GM12872 (cell line): Measurements from ENCODE around the gene ARHGEF7.

Experiments used
- CTCF ChIP-seq: IDR thresholded peaks from 3 replicates; pipeline ENCODE4 v1.5.1; 2011; ENCODE audit warnings: low read depth, mild to moderate bottlenecking, low read length, moderate library complexity; ENCODE audit not compliant: insufficient read depth

ARHGEF7 gene

GRCh38 chr13:111140562-111141105, 25.5 kb downstream of the ARHGEF7 start:
- TF ChIP-seq CTCF = no peak

DNA sequence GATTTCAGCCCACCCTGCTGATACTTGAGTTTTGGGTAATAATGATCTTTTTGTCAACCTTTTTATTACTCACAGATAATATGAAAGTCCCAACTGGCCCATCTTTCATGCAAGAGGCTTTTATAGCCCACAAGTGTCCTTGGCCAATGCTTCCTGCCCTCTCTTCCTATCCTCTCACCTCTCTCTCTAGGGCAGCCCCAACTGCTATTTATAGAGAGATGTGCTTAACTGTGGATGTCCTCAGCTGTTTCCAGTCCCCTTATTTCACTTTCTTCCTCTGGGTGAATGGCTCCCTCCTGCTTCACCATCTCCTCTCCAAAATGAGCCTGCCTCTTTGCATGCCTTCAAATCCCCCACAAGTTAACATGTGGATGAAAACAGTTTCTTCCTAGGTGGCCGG, 27.4 kb downstream of the ARHGEF7 start:
- no peak for TF ChIP-seq CTCF

DNA sequence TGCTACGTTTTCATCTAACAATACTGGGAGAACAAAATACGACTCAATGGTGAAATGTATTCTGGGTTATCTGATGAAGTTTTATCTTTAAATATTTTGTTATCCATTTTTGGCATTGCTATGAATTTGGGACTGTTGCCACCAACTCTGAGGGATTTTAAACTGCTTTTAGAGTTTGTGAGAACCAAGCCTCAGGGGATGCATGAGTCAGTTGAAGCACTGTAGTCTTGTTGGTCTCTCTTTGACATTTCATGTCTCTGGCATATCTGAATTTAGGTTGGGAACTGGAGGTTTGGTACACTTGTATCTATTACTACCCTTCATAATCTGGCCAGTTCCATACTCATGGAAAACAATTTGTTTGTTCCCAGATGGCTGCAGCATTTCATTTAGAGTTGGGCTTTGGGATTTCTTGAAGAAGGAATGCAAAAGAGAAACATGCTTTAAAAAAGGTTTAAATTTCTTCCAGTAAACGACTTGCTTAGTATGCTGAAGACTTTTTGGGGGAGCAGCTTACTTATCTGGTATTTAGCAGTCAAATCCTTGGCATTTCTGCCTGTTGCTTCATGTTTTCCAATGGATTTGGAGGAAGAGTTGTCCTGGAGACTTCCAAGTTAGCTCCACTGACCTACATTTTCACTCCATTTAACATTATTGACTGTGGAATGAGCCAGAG, 28.9 kb downstream of the ARHGEF7 start:
- TF ChIP-seq CTCF = no peak

GRCh38 chr13:111145071-111145470, 30.0 kb downstream of the ARHGEF7 start:
- no peak for TF ChIP-seq CTCF

DNA sequence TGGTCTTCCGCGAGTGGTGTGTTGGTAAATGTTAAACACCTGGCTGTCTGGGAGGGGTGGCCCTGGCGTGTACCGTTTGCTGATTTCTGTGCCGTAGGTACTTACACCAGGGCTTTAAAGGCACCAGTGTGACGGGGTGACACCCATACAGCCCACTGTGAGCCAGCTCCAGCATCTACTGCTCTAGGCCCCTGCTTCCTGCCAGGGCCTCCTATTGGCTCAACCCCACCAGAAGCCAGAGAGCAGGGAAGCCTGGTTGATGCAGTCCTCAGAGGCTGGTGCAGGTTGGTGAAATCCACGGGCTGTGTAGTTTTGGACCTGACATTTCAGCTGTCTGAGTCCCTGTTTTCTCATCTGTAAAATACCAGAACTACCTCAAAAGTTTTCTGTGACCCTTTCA, 30.4 kb downstream of the ARHGEF7 start:
- TF ChIP-seq CTCF = no peak

- TF ChIP-seq CTCF = no peak
Observed at GRCh38 chr13:111152844-111153243, 37.7 kb downstream of the ARHGEF7 start.

DNA sequence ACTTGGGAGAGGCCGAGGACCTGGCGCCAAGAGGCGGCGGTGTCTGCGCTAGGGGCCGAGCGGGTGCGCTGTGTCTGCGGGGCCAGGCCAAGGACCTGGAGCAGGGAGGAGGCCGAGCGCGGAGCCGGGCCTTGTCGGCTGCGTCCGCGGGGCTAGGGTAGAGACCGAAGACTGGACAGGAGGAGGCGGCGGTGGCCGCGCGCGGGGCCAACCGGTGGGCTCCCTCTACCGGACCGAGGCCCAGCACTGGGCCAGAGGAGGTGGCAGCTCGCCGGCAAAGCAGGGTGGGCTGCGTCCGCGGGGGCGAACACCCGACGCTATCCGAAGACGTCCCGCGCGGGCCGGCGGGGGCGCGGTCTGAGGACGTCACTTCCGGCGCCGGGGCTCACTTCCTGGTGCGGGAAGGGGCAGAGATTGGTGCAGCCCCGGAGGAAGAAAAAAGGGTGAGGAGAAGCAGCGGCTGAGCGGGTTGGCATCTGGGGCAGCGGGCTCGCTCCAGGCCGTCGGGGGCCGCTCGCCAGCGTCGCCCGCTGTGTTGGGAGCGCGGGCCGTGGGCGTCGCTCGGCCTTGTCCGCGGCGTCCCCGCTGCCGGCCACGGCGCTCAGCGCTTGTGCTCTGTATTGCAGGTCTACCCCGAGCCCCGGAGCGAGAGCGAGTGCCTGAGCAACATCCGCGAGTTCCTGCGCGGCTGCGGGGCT, 38.3 kb downstream of the ARHGEF7 start:
- peak; percentile 7; the same call in 1 of the 3 replicates for TF ChIP-seq CTCF
